Astrocyte (in vitro differentiated cells and primary cell): ENCODE measurements around the gene CALML5. TPM values are rescaled to one million over a fixed set of nuclear protein-coding genes. Genes with fewer than 3 reads are reported as not detected.

Experiments
- DNase-seq: peaks from one replicate; pipeline ENCODE4 v3.0.0-alpha.2; 2010; ENCODE audit warnings: low read depth
- FAIRE-seq: peaks from 2 replicates; lab custom pipeline; 2011; peaks lifted over from hg19 to GRCh38; lab: Jason Lieb, UNC
- H2AFZ ChIP-seq: 2 replicates; pipeline ENCODE4 v1.6.0; 2012; ENCODE audit warnings: low read depth, low read length, inconsistent platforms
- H3K27ac ChIP-seq: 2 replicates; pipeline ENCODE4 v1.5.1; 2011; ENCODE audit warnings: low read depth, low read length, inconsistent platforms
- H3K27me3 ChIP-seq: 2 replicates; pipeline ENCODE4 v1.6.0; 2011; ENCODE audit warnings: low read length, inconsistent platforms; ENCODE audit not compliant: insufficient read depth
- H3K36me3 ChIP-seq: 2 replicates; pipeline ENCODE4 v1.5.1; 2011; ENCODE audit warnings: low read length, inconsistent platforms; ENCODE audit not compliant: insufficient read depth
- H3K4me1 ChIP-seq: 2 replicates; pipeline ENCODE4 v1.5.1; 2011; ENCODE audit warnings: low read length, inconsistent platforms; ENCODE audit not compliant: insufficient read depth
- H3K4me2 ChIP-seq: 2 replicates; pipeline ENCODE4 v1.6.0; 2012; ENCODE audit warnings: low read length, inconsistent platforms
- H3K4me3 ChIP-seq: 2 replicates; pipeline ENCODE4 v1.5.1; 2011; ENCODE audit warnings: low read depth, mild to moderate bottlenecking, low read length, inconsistent platforms; ENCODE audit not compliant: insufficient read depth
- H3K79me2 ChIP-seq: 2 replicates; pipeline ENCODE4 v1.6.0; 2012; ENCODE audit warnings: mild to moderate bottlenecking, low read length, inconsistent platforms; ENCODE audit not compliant: insufficient read depth
- H3K9ac ChIP-seq: 2 replicates; pipeline ENCODE4 v1.6.0; 2012; ENCODE audit warnings: mild to moderate bottlenecking, low read length, inconsistent platforms
- H3K9me3 ChIP-seq: 2 replicates; pipeline ENCODE4 v1.5.1; 2012; ENCODE audit warnings: low read depth, mild to moderate bottlenecking, low read length, inconsistent platforms; ENCODE audit not compliant: insufficient read depth
- H4K20me1 ChIP-seq: 2 replicates; pipeline ENCODE4 v1.6.0; 2012; ENCODE audit warnings: low read length, inconsistent platforms; ENCODE audit not compliant: insufficient read depth
- H3K27ac Mint-ChIP-seq: one replicate; pipeline ENCODE4 v1.8.0; 2021; ENCODE audit warnings: mild to moderate bottlenecking, mixed read lengths; ENCODE audit not compliant: unreplicated experiment
- H3K27me3 Mint-ChIP-seq: one replicate; pipeline ENCODE4 v1.8.0; 2021; ENCODE audit warnings: low read depth, mixed read lengths; ENCODE audit not compliant: unreplicated experiment
- H3K36me3 Mint-ChIP-seq: one replicate; pipeline ENCODE4 v1.8.0; 2021; ENCODE audit warnings: low read depth, mixed read lengths; ENCODE audit not compliant: unreplicated experiment
- H3K4me1 Mint-ChIP-seq: one replicate; pipeline ENCODE4 v1.8.0; 2021; ENCODE audit warnings: low read depth, mixed read lengths; ENCODE audit not compliant: unreplicated experiment
- H3K4me3 Mint-ChIP-seq: one replicate; pipeline ENCODE4 v1.8.0; 2021; ENCODE audit warnings: mild to moderate bottlenecking, moderate library complexity, mixed read lengths; ENCODE audit not compliant: unreplicated experiment
- H3K9me3 Mint-ChIP-seq: one replicate; pipeline ENCODE4 v1.8.0; 2021; ENCODE audit warnings: mild to moderate bottlenecking, mixed read lengths; ENCODE audit not compliant: unreplicated experiment
- EZH2 ChIP-seq: IDR thresholded peaks from 2 replicates; pipeline ENCODE4 v1.6.1; 2012; ENCODE audit warnings: mild to moderate bottlenecking, low read length, inconsistent platforms; ENCODE audit not compliant: insufficient read depth
- total RNA-seq: library from RNA; stranded (reverse); gene quantifications from 2 replicates; pipeline ENCODE4 v1.2.1, GENCODE V29; 2021
- TF ChIP-seq, protein P1 (sequence below): IDR thresholded peaks from 2 replicates; pipeline ENCODE4 v1.5.1; 2011; ENCODE audit warnings: low read depth, mild to moderate bottlenecking, inconsistent platforms, low read length, moderate library complexity; ENCODE audit not compliant: insufficient read depth

The CALML5 gene
- total RNA-seq, 1 donor from 2014 or later: not detected

DNA sequence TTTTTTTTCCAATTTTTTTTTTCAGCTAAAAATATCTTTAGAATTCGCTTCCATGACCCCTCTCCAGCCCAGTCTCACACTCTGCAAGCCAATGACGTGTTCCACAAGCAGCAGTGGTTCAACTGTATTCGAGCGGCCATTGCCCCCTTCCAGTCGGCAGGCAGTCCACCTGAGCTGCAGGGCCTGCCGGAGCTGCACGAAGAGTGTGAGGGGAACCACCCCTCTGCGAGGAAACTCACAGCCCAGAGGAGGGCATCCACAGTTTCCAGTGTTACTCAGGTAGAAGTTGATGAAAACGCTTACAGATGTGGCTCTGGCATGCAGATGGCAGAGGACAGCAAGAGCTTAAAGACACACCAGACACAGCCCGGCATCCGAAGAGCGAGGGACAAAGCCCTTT is 42.8 kb downstream of the CALML5 start:
- Histone ChIP-seq H3K9me3 (no peaks in the 10 kb centered on the region), H3K4me2 (no peak overlapping the region), H3K36me3 (peaks cover 71% of the 10 kb centered on the region), H3K27me3 (no peaks in the 10 kb centered on the region), H3K27ac (no peak overlapping the region), H3K4me1 (no peaks in the 10 kb centered on the region), H4K20me1 (peaks cover 6% of the 10 kb centered on the region), H3K4me3 (no peak overlapping the region), H3K79me2 (peaks cover 6% of the 10 kb centered on the region), H2AFZ (no peak overlapping the region), H3K9ac (no peak overlapping the region)
- Mint-ChIP-seq H3K36me3 (peaks cover 20% of the 10 kb centered on the region), H3K27ac (no peak overlapping the region), H3K9me3 (peaks cover 2% of the 10 kb centered on the region), H3K4me1 (peaks cover 5% of the 10 kb centered on the region), H3K4me3 (no peak overlapping the region), H3K27me3 (no peaks in the 10 kb centered on the region)
- DNase-seq: no peak
- TF ChIP-seq EZH2: no peak
- TF ChIP-seq, protein P1, sequence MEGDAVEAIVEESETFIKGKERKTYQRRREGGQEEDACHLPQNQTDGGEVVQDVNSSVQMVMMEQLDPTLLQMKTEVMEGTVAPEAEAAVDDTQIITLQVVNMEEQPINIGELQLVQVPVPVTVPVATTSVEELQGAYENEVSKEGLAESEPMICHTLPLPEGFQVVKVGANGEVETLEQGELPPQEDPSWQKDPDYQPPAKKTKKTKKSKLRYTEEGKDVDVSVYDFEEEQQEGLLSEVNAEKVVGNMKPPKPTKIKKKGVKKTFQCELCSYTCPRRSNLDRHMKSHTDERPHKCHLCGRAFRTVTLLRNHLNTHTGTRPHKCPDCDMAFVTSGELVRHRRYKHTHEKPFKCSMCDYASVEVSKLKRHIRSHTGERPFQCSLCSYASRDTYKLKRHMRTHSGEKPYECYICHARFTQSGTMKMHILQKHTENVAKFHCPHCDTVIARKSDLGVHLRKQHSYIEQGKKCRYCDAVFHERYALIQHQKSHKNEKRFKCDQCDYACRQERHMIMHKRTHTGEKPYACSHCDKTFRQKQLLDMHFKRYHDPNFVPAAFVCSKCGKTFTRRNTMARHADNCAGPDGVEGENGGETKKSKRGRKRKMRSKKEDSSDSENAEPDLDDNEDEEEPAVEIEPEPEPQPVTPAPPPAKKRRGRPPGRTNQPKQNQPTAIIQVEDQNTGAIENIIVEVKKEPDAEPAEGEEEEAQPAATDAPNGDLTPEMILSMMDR: no peak
- no peak for FAIRE-seq

DNA sequence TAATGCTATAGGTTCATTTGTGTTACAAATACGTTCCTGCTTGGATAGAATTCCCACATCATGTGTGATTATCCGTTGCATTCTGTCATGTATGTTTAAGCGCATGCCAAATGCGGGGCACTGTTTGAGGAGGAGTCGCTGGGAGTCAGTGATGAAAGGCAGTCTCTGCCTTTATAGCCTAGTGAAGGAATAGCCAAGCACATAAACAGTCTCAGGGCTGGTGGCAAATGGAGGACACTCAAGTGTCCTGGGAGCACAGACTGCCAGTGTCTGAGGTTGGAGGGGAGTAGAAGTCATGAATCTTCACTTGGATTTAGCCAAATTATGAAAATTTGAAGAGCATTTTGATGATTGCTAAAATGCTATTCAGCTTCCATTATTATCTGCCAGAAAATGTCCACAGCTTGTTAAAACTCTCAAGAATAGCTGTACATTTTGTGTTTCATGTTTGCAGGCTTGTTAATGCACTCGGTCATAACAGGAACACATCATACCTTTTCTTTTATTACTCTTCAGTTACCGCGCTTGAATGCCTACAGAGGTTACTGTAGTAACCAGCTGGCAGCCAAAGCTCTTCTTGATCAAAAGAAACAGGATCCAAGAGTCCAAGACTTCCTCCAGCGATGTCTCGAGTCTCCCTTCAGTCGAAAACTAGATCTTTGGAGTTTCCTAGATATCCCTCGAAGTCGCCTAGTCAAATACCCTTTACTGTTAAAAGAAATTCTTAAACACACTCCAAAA is 45.5 kb downstream of the CALML5 start:
- Histone ChIP-seq H3K27me3 (no peaks in the 10 kb centered on the region), H3K79me2 (peaks cover 32% of the 10 kb centered on the region), H3K4me2 (no peak overlapping the region), H3K9me3 (no peaks in the 10 kb centered on the region), H3K9ac (no peak overlapping the region), H3K4me1 (peaks cover 8% of the 10 kb centered on the region), H3K27ac (no peak overlapping the region), H2AFZ (no peak overlapping the region), H3K36me3 (peaks cover 56% of the 10 kb centered on the region), H3K4me3 (no peak overlapping the region), H4K20me1 (peaks cover 7% of the 10 kb centered on the region)
- peaks cover 2% of the 10 kb centered on the region for H3K9me3 Mint-ChIP-seq
- H3K27me3 Mint-ChIP-seq: no peaks in the 10 kb centered on the region
- DNase-seq (no peak), FAIRE-seq (no peak)
- H3K36me3 Mint-ChIP-seq: peaks cover 13% of the 10 kb centered on the region
- no peak overlapping the region for H3K27ac Mint-ChIP-seq
- H3K4me3 Mint-ChIP-seq: no peak overlapping the region
- H3K4me1 Mint-ChIP-seq: peaks cover 8% of the 10 kb centered on the region
- TF ChIP-seq, protein P1: no peak
- TF ChIP-seq EZH2: no peak
